Measurements from ENCODE around the gene FOXL3. TPM values are rescaled to one million over a fixed set of nuclear protein-coding genes. Genes with fewer than 3 reads are reported as not detected.

FOXL3 gene
- total RNA-seq, 1 donor from 2014 or later, result not detected

DNA sequence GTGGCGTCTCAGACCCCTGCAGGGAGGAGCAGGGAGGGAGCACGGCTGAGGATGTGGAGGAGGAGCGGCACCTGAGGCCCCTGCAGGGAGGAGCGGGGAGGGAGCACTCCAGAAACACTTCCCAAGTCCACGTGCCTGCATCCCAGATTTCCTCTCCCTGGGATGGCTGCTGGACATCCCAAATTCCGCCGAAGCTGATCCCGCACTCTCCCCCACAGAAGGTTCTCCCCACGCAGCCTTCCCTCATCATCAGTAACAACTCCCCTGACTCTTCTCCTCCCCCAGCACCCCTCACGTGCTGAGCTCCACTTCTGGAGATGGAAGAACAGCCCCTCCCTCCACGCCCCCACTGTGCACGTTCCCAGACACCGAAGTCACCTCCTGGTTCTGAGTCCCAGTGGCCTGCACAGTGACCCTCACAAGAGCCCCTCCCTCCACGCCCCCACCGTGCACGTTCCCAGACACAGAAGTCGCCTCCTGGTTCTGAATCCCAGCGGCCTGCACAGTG lies 17.8 kb upstream of the FOXL3 start:
- peaks cover 17% of the 10 kb centered on the region for H3K27me3 Mint-ChIP-seq (ENCODE audit: low read depth)
- no peak for DNase-seq (ENCODE audit: low read depth, low spot score)
- TF ChIP-seq, protein P1, sequence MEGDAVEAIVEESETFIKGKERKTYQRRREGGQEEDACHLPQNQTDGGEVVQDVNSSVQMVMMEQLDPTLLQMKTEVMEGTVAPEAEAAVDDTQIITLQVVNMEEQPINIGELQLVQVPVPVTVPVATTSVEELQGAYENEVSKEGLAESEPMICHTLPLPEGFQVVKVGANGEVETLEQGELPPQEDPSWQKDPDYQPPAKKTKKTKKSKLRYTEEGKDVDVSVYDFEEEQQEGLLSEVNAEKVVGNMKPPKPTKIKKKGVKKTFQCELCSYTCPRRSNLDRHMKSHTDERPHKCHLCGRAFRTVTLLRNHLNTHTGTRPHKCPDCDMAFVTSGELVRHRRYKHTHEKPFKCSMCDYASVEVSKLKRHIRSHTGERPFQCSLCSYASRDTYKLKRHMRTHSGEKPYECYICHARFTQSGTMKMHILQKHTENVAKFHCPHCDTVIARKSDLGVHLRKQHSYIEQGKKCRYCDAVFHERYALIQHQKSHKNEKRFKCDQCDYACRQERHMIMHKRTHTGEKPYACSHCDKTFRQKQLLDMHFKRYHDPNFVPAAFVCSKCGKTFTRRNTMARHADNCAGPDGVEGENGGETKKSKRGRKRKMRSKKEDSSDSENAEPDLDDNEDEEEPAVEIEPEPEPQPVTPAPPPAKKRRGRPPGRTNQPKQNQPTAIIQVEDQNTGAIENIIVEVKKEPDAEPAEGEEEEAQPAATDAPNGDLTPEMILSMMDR (conservative IDR thresholded peaks at IDR 0.05), result no peak
- no peaks in the 10 kb centered on the region for H3K4me1 Mint-ChIP-seq
- no peak overlapping the region for H3K4me3 Mint-ChIP-seq
- H3K27ac Mint-ChIP-seq (ENCODE audit: unreplicated experiment), result no peak overlapping the region
- peaks cover 11% of the 10 kb centered on the region for H3K9me3 Mint-ChIP-seq
- H3K36me3 Mint-ChIP-seq (ENCODE audit: low read depth), result peaks cover 3% of the 10 kb centered on the region

DNA sequence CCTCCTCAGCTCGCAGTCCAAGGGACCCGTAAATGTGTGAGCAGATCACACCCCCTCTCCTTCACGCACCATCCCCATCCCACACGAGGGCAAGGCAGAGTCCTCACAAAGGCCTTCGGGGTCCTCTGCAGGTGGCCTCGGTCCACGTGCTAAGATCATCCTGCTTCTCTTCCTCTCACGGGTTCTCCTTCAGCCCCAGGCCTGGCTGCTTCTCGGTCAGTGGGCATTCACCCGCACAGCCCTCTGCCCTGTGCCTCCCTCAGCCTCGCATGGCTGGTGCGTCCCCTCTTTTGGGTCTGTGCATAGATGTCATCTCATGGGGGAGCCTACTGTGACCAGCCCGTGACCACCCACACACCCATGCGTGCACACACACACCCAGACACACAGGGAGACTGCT lies 17.3 kb upstream of the FOXL3 start:
- no peak for DNase-seq (ENCODE audit: low read depth, low spot score)
- TF ChIP-seq, protein P1 (conservative IDR thresholded peaks at IDR 0.05), result no peak
- peaks cover 3% of the 10 kb centered on the region for H3K36me3 Mint-ChIP-seq (ENCODE audit: low read depth)
- no peak overlapping the region for H3K27ac Mint-ChIP-seq (ENCODE audit: unreplicated experiment)
- H3K4me3 Mint-ChIP-seq, result no peak overlapping the region
- peaks cover 11% of the 10 kb centered on the region for H3K9me3 Mint-ChIP-seq
- H3K4me1 Mint-ChIP-seq, result no peaks in the 10 kb centered on the region
- H3K27me3 Mint-ChIP-seq (ENCODE audit: low read depth), result peaks cover 12% of the 10 kb centered on the region

DNA sequence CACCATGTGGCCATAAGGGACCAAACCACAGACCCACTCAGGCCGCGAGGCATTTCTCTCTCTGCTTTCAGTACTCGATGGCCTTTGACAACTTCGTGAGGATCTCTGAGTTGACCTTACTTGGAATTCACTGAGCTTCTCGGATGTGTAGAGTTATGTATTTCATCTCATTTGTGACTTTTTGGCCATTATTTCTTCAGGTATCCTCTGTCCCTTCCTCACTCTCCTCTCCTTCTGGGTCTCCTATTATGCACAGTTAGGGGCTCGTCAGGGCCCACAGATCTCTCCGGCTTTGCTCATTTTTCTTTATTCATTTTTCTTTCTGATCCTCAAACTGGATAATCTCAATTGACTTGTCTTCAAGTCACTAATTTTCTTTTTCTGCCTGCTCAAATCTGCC lies 16.6 kb upstream of the FOXL3 start:
- TF ChIP-seq, protein P1 (conservative IDR thresholded peaks at IDR 0.05), result no peak
- Mint-ChIP-seq H3K9me3 (peaks cover 11% of the 10 kb centered on the region), H3K36me3 (ENCODE audit: low read depth) (peaks cover 5% of the 10 kb centered on the region), H3K27me3 (ENCODE audit: low read depth) (peaks cover 6% of the 10 kb centered on the region), H3K27ac (ENCODE audit: unreplicated experiment) (no peak overlapping the region), H3K4me1 (no peaks in the 10 kb centered on the region), H3K4me3 (no peak overlapping the region)
- DNase-seq (ENCODE audit: low read depth, low spot score), result no peak

DNA sequence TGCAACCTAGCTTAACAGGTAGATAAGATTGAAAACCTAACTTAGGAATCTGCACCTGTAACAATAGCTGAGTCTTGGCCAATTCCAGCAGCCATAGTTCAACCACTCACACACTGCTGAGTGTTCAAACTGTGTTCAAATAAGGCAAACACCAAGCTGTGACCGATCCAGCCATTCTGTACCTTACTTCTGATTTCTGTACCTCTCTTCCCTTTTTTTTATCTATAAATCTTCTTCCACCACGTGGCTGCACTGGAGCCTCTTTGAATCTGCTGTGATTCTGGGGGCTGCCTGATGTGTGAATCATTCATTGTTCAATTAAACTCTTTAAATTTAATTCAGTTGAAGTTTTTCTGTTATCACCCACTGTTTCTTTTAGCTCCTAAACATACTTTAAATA lies 15.7 kb upstream of the FOXL3 start:
- H3K4me3 Mint-ChIP-seq, result no peak overlapping the region
- DNase-seq (ENCODE audit: low read depth, low spot score), result no peak
- no peak overlapping the region for H3K27ac Mint-ChIP-seq (ENCODE audit: unreplicated experiment)
- H3K27me3 Mint-ChIP-seq (ENCODE audit: low read depth), result peaks cover 3% of the 10 kb centered on the region
- H3K9me3 Mint-ChIP-seq, result peaks cover 11% of the 10 kb centered on the region
- peaks cover 5% of the 10 kb centered on the region for H3K36me3 Mint-ChIP-seq (ENCODE audit: low read depth)
- H3K4me1 Mint-ChIP-seq, result no peaks in the 10 kb centered on the region
- TF ChIP-seq, protein P1 (conservative IDR thresholded peaks at IDR 0.05), result no peak

DNA sequence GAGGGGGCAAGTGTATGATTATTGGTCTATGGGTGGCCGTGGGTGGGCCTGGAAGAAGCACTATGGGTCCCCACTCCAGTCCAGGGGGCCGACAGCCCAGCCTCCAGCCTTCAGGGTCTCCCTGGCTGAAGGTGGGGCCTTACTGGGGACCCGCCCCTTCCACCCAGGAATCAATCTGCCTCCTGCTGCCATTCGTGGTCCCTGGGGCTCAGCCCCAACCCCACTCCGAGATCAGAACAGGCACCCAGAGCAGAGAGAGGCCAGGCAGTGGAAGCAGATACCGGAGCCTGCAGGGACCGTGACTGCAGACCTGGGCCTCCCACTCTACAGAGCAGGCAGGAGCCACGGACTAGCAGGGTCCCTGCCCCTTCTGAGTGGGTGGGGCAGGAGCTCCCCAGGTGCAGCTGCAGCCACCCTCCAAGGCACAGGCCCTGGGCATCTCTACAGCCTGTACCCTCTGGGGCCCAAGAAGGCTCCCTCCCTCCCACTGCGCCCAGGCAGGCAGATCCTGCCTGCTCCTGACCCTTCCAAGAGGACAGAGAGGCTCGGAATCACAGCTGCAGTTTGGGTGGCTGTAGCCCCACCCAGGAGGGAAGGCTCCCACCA lies 13.6 kb upstream of the FOXL3 start:
- TF ChIP-seq, protein P1 (conservative IDR thresholded peaks at IDR 0.05), result no peak
- H3K27ac Mint-ChIP-seq (ENCODE audit: unreplicated experiment), result no peak overlapping the region
- H3K4me3 Mint-ChIP-seq, result no peak overlapping the region
- no peaks in the 10 kb centered on the region for H3K4me1 Mint-ChIP-seq
- peaks cover 5% of the 10 kb centered on the region for H3K36me3 Mint-ChIP-seq (ENCODE audit: low read depth)
- peaks cover 11% of the 10 kb centered on the region for H3K9me3 Mint-ChIP-seq
- H3K27me3 Mint-ChIP-seq (ENCODE audit: low read depth), result no peaks in the 10 kb centered on the region
- no peak for DNase-seq (ENCODE audit: low read depth, low spot score)

Measured in neural crest cell (in vitro differentiated cells).